ENCODE measurements around the gene LENG8. TPM values are rescaled to one million over a fixed set of nuclear protein-coding genes. Genes with fewer than 3 reads are reported as not detected.

Gene LENG8
- total RNA-seq, 1 experiment from 2014 or later = 153 TPM

Small RNA genes within 50 kb of the gene (small RNA-seq; reads per million reads assigned to genes)
- not detected for gene AC245884.3

Other genes with a start within 250 kb of the LENG8 start
- gene RPS9, start 248.3 kb upstream of the LENG8 start, total RNA-seq (2014; rRNA removed; shearing (Covaris generic)) = 4,595 and 4,707 TPM in 2 replicates
- gene LILRB3, start 226.2 kb upstream of the LENG8 start, total RNA-seq (2014; rRNA removed; shearing (Covaris generic)) = not detected in 2 replicates
- not detected in 2 replicates for gene LILRA6, start 206.4 kb upstream of the LENG8 start, total RNA-seq (2014; rRNA removed; shearing (Covaris generic))
- 0.08 TPM in 1 of 2 replicates, not detected in the other for gene LILRB5, start 191.9 kb upstream of the LENG8 start, total RNA-seq (2014; rRNA removed; shearing (Covaris generic))
- gene LILRB2, start 168.1 kb upstream of the LENG8 start, total RNA-seq (2014; rRNA removed; shearing (Covaris generic)) = not detected in 2 replicates
- gene LILRA5, start 136.0 kb upstream of the LENG8 start, total RNA-seq (2014; rRNA removed; shearing (Covaris generic)) = not detected in 2 replicates
- gene LILRA4, start 110.0 kb upstream of the LENG8 start, total RNA-seq (2014; rRNA removed; shearing (Covaris generic)) = not detected in 2 replicates
- not detected in 2 replicates for gene LAIR1, start 84.3 kb upstream of the LENG8 start, total RNA-seq (2014; rRNA removed; shearing (Covaris generic))
- gene TTYH1, start 33.7 kb upstream of the LENG8 start, total RNA-seq (2014; rRNA removed; shearing (Covaris generic)) = not detected in 2 replicates
- gene LENG9, start 14.6 kb downstream of the LENG8 start, total RNA-seq (2014; rRNA removed; shearing (Covaris generic)) = 40.2 and 46.4 TPM in 2 replicates
- 59.0 and 72.4 TPM in 2 replicates for gene CDC42EP5, start 24.1 kb downstream of the LENG8 start, total RNA-seq (2014; rRNA removed; shearing (Covaris generic))
- gene LAIR2, start 53.6 kb downstream of the LENG8 start, total RNA-seq (2014; rRNA removed; shearing (Covaris generic)) = not detected in 2 replicates
- gene LILRA2, start 124.6 kb downstream of the LENG8 start, total RNA-seq (2014; rRNA removed; shearing (Covaris generic)) = not detected in 2 replicates
- not detected in 2 replicates for gene LILRA1, start 144.4 kb downstream of the LENG8 start, total RNA-seq (2014; rRNA removed; shearing (Covaris generic))
- gene LILRB1, start 181.3 kb downstream of the LENG8 start, total RNA-seq (2014; rRNA removed; shearing (Covaris generic)) = not detected in 2 replicates
- gene LILRB4, start 213.8 kb downstream of the LENG8 start, total RNA-seq (2014; rRNA removed; shearing (Covaris generic)) = not detected in 2 replicates

Data from HT-29 (cell line).